BJ (cell line): Measurements from ENCODE around the gene INSC. TPM values are rescaled to one million over a fixed set of nuclear protein-coding genes. Genes with fewer than 3 reads are reported as not detected.
A peak's percentile ranks its signal among the peaks of the same experiment; 100 is the strongest.

ENCODE experiments used
- CTCF ChIA-PET: fragments of 350-600 bp; formaldehyde crosslinking; extraction: SDS; loops from one replicate; lab custom pipeline; 2021; ENCODE audit warnings: antibody characterized with exemption, inconsistent platforms; lab: Yijun Ruan, JAX
- POLR2A ChIA-PET: fragments of 300-600 bp; sonication (Branson Sonifier 250); formaldehyde crosslinking; extraction: SDS; loops from one replicate; lab custom pipeline; 2021; ENCODE audit warnings: antibody characterized with exemption; lab: Charles Lee
- DNase-seq: peaks from one replicate; pipeline ENCODE4 v3.0.0-alpha.2; 2011; ENCODE audit warnings: low read depth
- H3K27me3 ChIP-seq: 2 replicates; pipeline ENCODE4 v1.6.0; 2011; ENCODE audit warnings: low read length; ENCODE audit not compliant: control insufficient read depth, insufficient read depth
- H3K36me3 ChIP-seq: 2 replicates; pipeline ENCODE4 v1.5.1; 2011; ENCODE audit warnings: low read length; ENCODE audit not compliant: control insufficient read depth, insufficient read depth
- H3K4me3 ChIP-seq: 2 replicates; pipeline ENCODE4 v1.5.1; 2011; ENCODE audit warnings: low read depth, mild to moderate bottlenecking, control low read depth, low read length
- CTCF ChIP-seq: IDR thresholded peaks from 2 replicates; pipeline ENCODE4 v1.5.1; 2011; ENCODE audit warnings: low read depth, mild to moderate bottlenecking, control low read depth, inconsistent platforms, low read length, moderate library complexity; ENCODE audit not compliant: insufficient read depth
- polyA plus RNA-seq: library from polyadenylated mRNA; depleted of rRNA; stranded (reverse); fragments of >200 nt; gene quantifications from 2 replicates; pipeline ENCODE4 v1.2.3, GENCODE V29; 2011

INSC gene
- polyA plus RNA-seq, 1 experiment = 0.10 TPM

GRCh38 chr11:15278128-15278527, 163.4 kb downstream of the INSC start:
- H3K36me3 ChIP-seq = no peaks in the 10 kb centered on the region
- peak; percentile 36 for DNase-seq
- no peak for TF ChIP-seq CTCF
- ChIA-PET CTCF (interaction anchor here (0.6 to 1.4 kb wide), 2 partner anchors 17 to 1507 kb away, joined by 4 to 5 read pairs; no protein-coding TSS in a partner anchor), POLR2A (no interaction called here)
- no peaks in the 10 kb centered on the region for H3K27me3 ChIP-seq
- H3K4me3 ChIP-seq = no peak overlapping the region

- CTCF ChIA-PET = no interaction called here
- Histone ChIP-seq H3K36me3 (no peaks in the 10 kb centered on the region), H3K4me3 (no peak overlapping the region), H3K27me3 (no peaks in the 10 kb centered on the region)
- POLR2A ChIA-PET = no interaction called here
- DNase-seq = no peak
- no peak for TF ChIP-seq CTCF
Observed at GRCh38 chr11:15280393-15280792, 165.7 kb downstream of the INSC start.

- Histone ChIP-seq H3K27me3 (no peaks in the 10 kb centered on the region), H3K36me3 (no peaks in the 10 kb centered on the region), H3K4me3 (no peak overlapping the region)
- TF ChIP-seq CTCF = no peak
- no peak for DNase-seq
- CTCF ChIA-PET = interaction anchor here (1.0 kb wide), 1 partner anchor 74 kb away, joined by 3 read pairs; no protein-coding TSS in a partner anchor
- POLR2A ChIA-PET = no interaction called here
Observed at GRCh38 chr11:15282754-15283153, 168.0 kb downstream of the INSC start.

GRCh38 chr11:15286465-15286864, 171.7 kb downstream of the INSC start:
- no peak for TF ChIP-seq CTCF
- ChIA-PET POLR2A (no interaction called here), CTCF (no interaction called here)
- peak; percentile 81 for DNase-seq
- no peaks in the 10 kb centered on the region for H3K27me3 ChIP-seq
- no peaks in the 10 kb centered on the region for H3K36me3 ChIP-seq
- H3K4me3 ChIP-seq = no peak overlapping the region

GRCh38 chr11:15288863-15289262, 174.1 kb downstream of the INSC start:
- DNase-seq = peak; percentile 60
- H3K27me3 ChIP-seq = no peaks in the 10 kb centered on the region
- H3K4me3 ChIP-seq = no peak overlapping the region
- POLR2A ChIA-PET = no interaction called here
- no peaks in the 10 kb centered on the region for H3K36me3 ChIP-seq
- CTCF ChIA-PET = interaction anchor here (1.1 to 1.3 kb wide), 2 partner anchors 10 to 39 kb away, joined by 3 read pairs; no protein-coding TSS in a partner anchor
- TF ChIP-seq CTCF = no peak
